HG03469 (cell line): ENCODE results near the gene SLC22A5.

Experiments used
- ATAC-seq: cut with Tn5 transposase; IDR thresholded peaks from one replicate; pipeline ENCODE4 v1.9.1; 2021; ENCODE audit warnings: mild to moderate bottlenecking, moderate library complexity, moderate number of reproducible peaks; ENCODE audit not compliant: unreplicated experiment

SLC22A5 gene

GRCh38 chr5:132369474-132370180, at the start of gene SLC22A5:
Gene SLC22A5, plus strand, starts transcription at chr5:132369710. Its CDS starts 263 bp downstream, at chr5:132369973.
- ATAC-seq: peak; percentile 81

GRCh38 chr5:132319975-132320374, 49.5 kb upstream of the SLC22A5 start:
- ATAC-seq: no peak

GRCh38 chr5:132321109-132321721, 48.3 kb upstream of the SLC22A5 start:
- no peak for ATAC-seq

GRCh38 chr5:132322266-132322665, 47.2 kb upstream of the SLC22A5 start:
- no peak for ATAC-seq

- no peak for ATAC-seq
These were observed 46.3 kb upstream of the SLC22A5 start for GRCh38 chr5:132323202-132323601.

GRCh38 chr5:132325691-132326090, 43.8 kb upstream of the SLC22A5 start:
- no peak for ATAC-seq

- no peak for ATAC-seq
These were observed 42.1 kb upstream of the SLC22A5 start for GRCh38 chr5:132327252-132327955.

- ATAC-seq: no peak
These were observed 34.7 kb upstream of the SLC22A5 start for GRCh38 chr5:132334812-132335211.

- no peak for ATAC-seq
These were observed 34.1 kb upstream of the SLC22A5 start for GRCh38 chr5:132335402-132335801.

- no peak for ATAC-seq
These were observed 30.0 kb upstream of the SLC22A5 start for GRCh38 chr5:132339502-132339901.

- no peak for ATAC-seq
These were observed 27.0 kb upstream of the SLC22A5 start for GRCh38 chr5:132342291-132343180.

- ATAC-seq: no peak
These were observed 24.6 kb upstream of the SLC22A5 start for GRCh38 chr5:132344775-132345514.

GRCh38 chr5:132353486-132353995, 16.0 kb upstream of the SLC22A5 start:
- ATAC-seq: no peak

- no peak for ATAC-seq
These were observed 14.9 kb upstream of the SLC22A5 start for GRCh38 chr5:132354381-132355139.

GRCh38 chr5:132355140-132355765, 14.3 kb upstream of the SLC22A5 start:
- ATAC-seq: no peak

- no peak for ATAC-seq
These were observed 10.7 kb upstream of the SLC22A5 start for GRCh38 chr5:132358775-132359174.

- no peak for ATAC-seq
These were observed 7.4 kb upstream of the SLC22A5 start for GRCh38 chr5:132362086-132362485.

GRCh38 chr5:132363431-132364112, 5.9 kb upstream of the SLC22A5 start:
- no peak for ATAC-seq
